ENCODE data around the gene RDH13.

DNA sequence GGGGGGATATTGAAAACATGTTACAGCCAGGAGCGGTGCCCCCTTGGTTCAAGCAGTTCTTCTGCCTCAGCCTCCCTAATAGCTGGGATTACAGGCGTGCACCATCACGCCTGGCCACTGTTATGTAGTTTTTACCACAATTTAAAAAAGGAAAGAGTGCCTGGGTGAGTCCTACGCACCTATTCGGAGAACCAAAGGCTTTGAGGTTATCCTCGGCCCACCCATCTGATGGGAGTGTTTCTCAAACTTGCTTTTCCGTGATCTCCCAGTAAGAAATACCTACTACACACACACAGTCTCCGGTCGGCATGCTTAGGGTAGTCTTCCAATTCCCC lies 20.6 kb downstream of the RDH13 start:
- no peak for TF ChIP-seq POLR2A (IDR thresholded peaks at IDR 0.05)
- TF ChIP-seq, protein P1, sequence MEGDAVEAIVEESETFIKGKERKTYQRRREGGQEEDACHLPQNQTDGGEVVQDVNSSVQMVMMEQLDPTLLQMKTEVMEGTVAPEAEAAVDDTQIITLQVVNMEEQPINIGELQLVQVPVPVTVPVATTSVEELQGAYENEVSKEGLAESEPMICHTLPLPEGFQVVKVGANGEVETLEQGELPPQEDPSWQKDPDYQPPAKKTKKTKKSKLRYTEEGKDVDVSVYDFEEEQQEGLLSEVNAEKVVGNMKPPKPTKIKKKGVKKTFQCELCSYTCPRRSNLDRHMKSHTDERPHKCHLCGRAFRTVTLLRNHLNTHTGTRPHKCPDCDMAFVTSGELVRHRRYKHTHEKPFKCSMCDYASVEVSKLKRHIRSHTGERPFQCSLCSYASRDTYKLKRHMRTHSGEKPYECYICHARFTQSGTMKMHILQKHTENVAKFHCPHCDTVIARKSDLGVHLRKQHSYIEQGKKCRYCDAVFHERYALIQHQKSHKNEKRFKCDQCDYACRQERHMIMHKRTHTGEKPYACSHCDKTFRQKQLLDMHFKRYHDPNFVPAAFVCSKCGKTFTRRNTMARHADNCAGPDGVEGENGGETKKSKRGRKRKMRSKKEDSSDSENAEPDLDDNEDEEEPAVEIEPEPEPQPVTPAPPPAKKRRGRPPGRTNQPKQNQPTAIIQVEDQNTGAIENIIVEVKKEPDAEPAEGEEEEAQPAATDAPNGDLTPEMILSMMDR (IDR thresholded peaks at IDR 0.05 in 8 of 11, conservative IDR thresholded peaks at IDR 0.05 in 3 of 11) = no peak
- no peak for TF ChIP-seq POLR2AphosphoS5 (IDR thresholded peaks at IDR 0.05)
